ENCODE data around the gene PHC2. TPM values are rescaled to one million over a fixed set of nuclear protein-coding genes. Genes with fewer than 3 reads are reported as not detected.

PHC2 gene
- total RNA-seq, 1 donor = 85.4 TPM

- no peaks in the 10 kb centered on the region for H4K20me1 ChIP-seq (ENCODE audit: insufficient read depth, low read length)
- H3K4me3 ChIP-seq (ENCODE audit: insufficient read depth, low read length) = no peak overlapping the region
- H3K27ac ChIP-seq (ENCODE audit: low read depth, low read length) = peak overlapping the region; percentile 71
- peaks cover 35% of the 10 kb centered on the region for H3K4me1 ChIP-seq (ENCODE audit: insufficient read depth, low read length)
- TF ChIP-seq CTCF (IDR thresholded peaks at IDR 0.05; ENCODE audit: extremely low read depth, low read depth, low read length) = no peak
- no peak for DNase-seq (ENCODE audit: insufficient read length, low spot score, missing footprints)
- no peaks in the 10 kb centered on the region for H3K79me2 ChIP-seq (ENCODE audit: insufficient read depth, low read length)
- H3K9me3 ChIP-seq (ENCODE audit: low read depth, low read length) = no peaks in the 10 kb centered on the region
- H2AFZ ChIP-seq (ENCODE audit: low read length) = no peak overlapping the region
- no peaks in the 10 kb centered on the region for H3K36me3 ChIP-seq (ENCODE audit: insufficient read depth, low read length)
- H3K27me3 ChIP-seq (ENCODE audit: insufficient read depth, low read length) = no peaks in the 10 kb centered on the region
- peak overlapping the region; percentile 24 for H3K4me2 ChIP-seq (ENCODE audit: insufficient read depth, low read length)
These were observed 29.2 kb upstream of the PHC2 start for GRCh38 chr1:33460144-33460543.

- DNase-seq (ENCODE audit: insufficient read length, low spot score, missing footprints) = peak; percentile 68
- H3K27me3 ChIP-seq (ENCODE audit: insufficient read depth, low read length) = no peaks in the 10 kb centered on the region
- no peaks in the 10 kb centered on the region for H3K79me2 ChIP-seq (ENCODE audit: insufficient read depth, low read length)
- no peaks in the 10 kb centered on the region for H3K9me3 ChIP-seq (ENCODE audit: low read depth, low read length)
- peak overlapping the region; percentile 21 for H2AFZ ChIP-seq (ENCODE audit: low read length)
- TF ChIP-seq CTCF (IDR thresholded peaks at IDR 0.05; ENCODE audit: extremely low read depth, low read depth, low read length) = no peak
- peak overlapping the region; percentile 24 for H3K4me2 ChIP-seq (ENCODE audit: insufficient read depth, low read length)
- H3K27ac ChIP-seq (ENCODE audit: low read depth, low read length) = peak overlapping the region; percentile 71
- H3K4me1 ChIP-seq (ENCODE audit: insufficient read depth, low read length) = peaks cover 36% of the 10 kb centered on the region
- H3K4me3 ChIP-seq (ENCODE audit: insufficient read depth, low read length) = no peak overlapping the region
- H4K20me1 ChIP-seq (ENCODE audit: insufficient read depth, low read length) = no peaks in the 10 kb centered on the region
- no peaks in the 10 kb centered on the region for H3K36me3 ChIP-seq (ENCODE audit: insufficient read depth, low read length)
These were observed 28.8 kb upstream of the PHC2 start for GRCh38 chr1:33459691-33460090.

GRCh38 chr1:33456502-33456886, 25.6 kb upstream of the PHC2 start:
- no peak for TF ChIP-seq CTCF (IDR thresholded peaks at IDR 0.05; ENCODE audit: extremely low read depth, low read depth, low read length)
- no peak for DNase-seq (ENCODE audit: insufficient read length, low spot score, missing footprints)
- H3K79me2 ChIP-seq (ENCODE audit: insufficient read depth, low read length) = no peaks in the 10 kb centered on the region
- H3K9me3 ChIP-seq (ENCODE audit: low read depth, low read length) = no peaks in the 10 kb centered on the region
- H3K27me3 ChIP-seq (ENCODE audit: insufficient read depth, low read length) = no peaks in the 10 kb centered on the region
- H2AFZ ChIP-seq (ENCODE audit: low read length) = no peak overlapping the region
- no peak overlapping the region for H3K4me2 ChIP-seq (ENCODE audit: insufficient read depth, low read length)
- H3K36me3 ChIP-seq (ENCODE audit: insufficient read depth, low read length) = no peaks in the 10 kb centered on the region
- H3K27ac ChIP-seq (ENCODE audit: low read depth, low read length) = peak overlapping the region; percentile 18
- no peaks in the 10 kb centered on the region for H4K20me1 ChIP-seq (ENCODE audit: insufficient read depth, low read length)
- peaks cover 36% of the 10 kb centered on the region for H3K4me1 ChIP-seq (ENCODE audit: insufficient read depth, low read length)
- H3K4me3 ChIP-seq (ENCODE audit: insufficient read depth, low read length) = no peak overlapping the region

- no peaks in the 10 kb centered on the region for H3K9me3 ChIP-seq (ENCODE audit: low read depth, low read length)
- H3K4me1 ChIP-seq (ENCODE audit: insufficient read depth, low read length) = peaks cover 36% of the 10 kb centered on the region
- peak overlapping the region; percentile 78 for H2AFZ ChIP-seq (ENCODE audit: low read length)
- H3K4me3 ChIP-seq (ENCODE audit: insufficient read depth, low read length) = no peak overlapping the region
- H3K27ac ChIP-seq (ENCODE audit: low read depth, low read length) = peak overlapping the region; percentile 25
- no peaks in the 10 kb centered on the region for H3K27me3 ChIP-seq (ENCODE audit: insufficient read depth, low read length)
- H4K20me1 ChIP-seq (ENCODE audit: insufficient read depth, low read length) = no peaks in the 10 kb centered on the region
- H3K79me2 ChIP-seq (ENCODE audit: insufficient read depth, low read length) = no peaks in the 10 kb centered on the region
- peak; percentile 88 for TF ChIP-seq CTCF (IDR thresholded peaks at IDR 0.05; ENCODE audit: extremely low read depth, low read depth, low read length)
- no peaks in the 10 kb centered on the region for H3K36me3 ChIP-seq (ENCODE audit: insufficient read depth, low read length)
- peak overlapping the region; percentile 16 for H3K4me2 ChIP-seq (ENCODE audit: insufficient read depth, low read length)
- DNase-seq (ENCODE audit: insufficient read length, low spot score, missing footprints) = peak; percentile 93
These were observed 24.9 kb upstream of the PHC2 start for GRCh38 chr1:33455539-33456501.

Measured in osteoblast (primary cell).